BLaER1 (cell line): Measurements from ENCODE around the gene RIPPLY2.

Source experiments
- H3K27ac ChIP-seq: shearing (Covaris generic); formaldehyde crosslinking; 2 replicates; pipeline ENCODE4 v1.8.1; 2022
- H3K27me3 ChIP-seq: shearing (Covaris generic); formaldehyde crosslinking; 2 replicates; pipeline ENCODE4 v1.8.1; 2022
- H3K36me3 ChIP-seq: shearing (Covaris generic); formaldehyde crosslinking; 2 replicates; pipeline ENCODE4 v1.8.1; 2022
- H3K4me1 ChIP-seq: shearing (Covaris generic); formaldehyde crosslinking; 2 replicates; pipeline ENCODE4 v1.8.1; 2022
- H3K4me2 ChIP-seq: shearing (Covaris generic); formaldehyde crosslinking; 2 replicates; pipeline ENCODE4 v1.8.1; 2022
- H3K4me3 ChIP-seq: shearing (Covaris generic); formaldehyde crosslinking; 2 replicates; pipeline ENCODE4 v1.8.1; 2022
- H3K9ac ChIP-seq: shearing (Covaris generic); formaldehyde crosslinking; 2 replicates; pipeline ENCODE4 v1.8.1; 2022
- H3K9me3 ChIP-seq: shearing (Covaris generic); formaldehyde crosslinking; 2 replicates; pipeline ENCODE4 v1.8.1; 2022
- H4K20me1 ChIP-seq: shearing (Covaris generic); formaldehyde crosslinking; 2 replicates; pipeline ENCODE4 v1.8.1; 2022
- Cebpa-rat ChIP-seq: shearing (Covaris generic); IDR thresholded peaks from 2 replicates; pipeline ENCODE4 v1.8.1; 2022

The RIPPLY2 gene

DNA sequence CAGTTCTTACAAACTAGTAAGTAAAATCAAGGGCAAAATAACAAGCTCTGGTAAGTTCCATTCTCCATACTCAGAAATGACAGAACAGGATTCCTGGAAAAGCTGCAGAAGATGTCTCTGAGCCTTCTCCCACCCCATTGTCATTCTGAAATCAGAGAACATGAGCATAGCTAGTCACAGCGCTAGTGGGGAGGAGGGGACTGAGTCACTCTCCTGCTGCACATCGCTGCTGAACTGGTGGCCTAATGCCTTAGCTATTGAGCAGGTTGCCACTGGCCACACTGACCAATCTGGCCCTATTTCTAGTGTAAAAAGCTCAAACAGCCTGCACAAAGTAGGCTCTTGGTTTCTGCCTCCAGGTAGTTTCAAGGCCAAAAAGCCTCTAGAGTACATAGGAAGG lies 26.1 kb upstream of the RIPPLY2 start:
- H3K4me2 ChIP-seq, result no peak overlapping the region
- no peaks in the 10 kb centered on the region for H3K27me3 ChIP-seq
- H3K9me3 ChIP-seq, result no peaks in the 10 kb centered on the region
- no peak for TF ChIP-seq Cebpa-rat
- H3K4me3 ChIP-seq, result no peak overlapping the region
- H3K9ac ChIP-seq, result no peak overlapping the region
- no peak overlapping the region for H3K27ac ChIP-seq
- no peaks in the 10 kb centered on the region for H4K20me1 ChIP-seq
- no peaks in the 10 kb centered on the region for H3K36me3 ChIP-seq
- no peaks in the 10 kb centered on the region for H3K4me1 ChIP-seq

DNA sequence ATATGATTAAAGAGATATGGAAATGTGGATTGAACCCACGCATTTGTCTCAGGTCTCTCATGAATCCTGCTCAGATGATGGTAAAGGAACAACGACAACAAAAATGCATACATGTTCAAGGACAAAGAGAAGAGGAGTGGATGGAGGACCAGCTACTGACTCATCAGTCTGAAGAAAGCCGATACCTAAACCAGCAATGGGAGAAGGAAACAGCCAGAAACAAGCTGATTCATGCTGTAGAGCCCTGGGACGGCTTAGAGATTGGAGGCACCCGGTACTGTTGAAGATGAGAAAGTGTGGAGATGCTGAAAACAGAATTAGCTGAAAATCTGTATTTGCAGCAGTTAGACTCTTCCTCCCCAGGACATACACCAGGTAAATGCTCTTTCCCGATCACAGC lies 14.4 kb upstream of the RIPPLY2 start:
- Histone ChIP-seq H3K9me3 (no peaks in the 10 kb centered on the region), H3K9ac (no peak overlapping the region), H3K36me3 (no peaks in the 10 kb centered on the region), H3K27me3 (no peaks in the 10 kb centered on the region), H3K27ac (no peak overlapping the region), H3K4me3 (no peak overlapping the region), H3K4me2 (no peak overlapping the region), H4K20me1 (no peaks in the 10 kb centered on the region), H3K4me1 (no peaks in the 10 kb centered on the region)
- TF ChIP-seq Cebpa-rat, result no peak

DNA sequence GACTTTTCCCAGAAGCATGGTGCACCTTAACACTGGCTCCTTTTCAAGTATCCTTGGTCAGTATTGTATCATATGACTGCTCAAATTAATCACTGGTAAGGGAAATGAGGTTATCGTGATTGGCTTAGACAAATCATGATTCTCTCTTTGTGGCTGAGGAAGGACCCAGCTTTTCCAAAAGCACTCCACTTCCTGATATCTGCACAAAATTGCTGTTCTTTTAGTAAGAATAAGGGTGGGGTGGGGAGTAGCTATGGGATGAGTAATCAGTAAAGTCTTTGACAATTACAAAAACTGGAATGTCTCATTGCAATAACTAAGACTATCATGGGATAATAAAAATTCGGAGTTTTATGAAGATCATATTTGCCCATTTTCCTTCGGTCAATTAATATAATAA lies 9.0 kb upstream of the RIPPLY2 start:
- H3K36me3 ChIP-seq, result no peaks in the 10 kb centered on the region
- H3K4me2 ChIP-seq, result no peak overlapping the region
- H3K4me1 ChIP-seq, result no peaks in the 10 kb centered on the region
- no peaks in the 10 kb centered on the region for H4K20me1 ChIP-seq
- no peak overlapping the region for H3K4me3 ChIP-seq
- H3K9me3 ChIP-seq, result no peaks in the 10 kb centered on the region
- no peak for TF ChIP-seq Cebpa-rat
- no peak overlapping the region for H3K27ac ChIP-seq
- H3K27me3 ChIP-seq, result no peaks in the 10 kb centered on the region
- no peak overlapping the region for H3K9ac ChIP-seq

DNA sequence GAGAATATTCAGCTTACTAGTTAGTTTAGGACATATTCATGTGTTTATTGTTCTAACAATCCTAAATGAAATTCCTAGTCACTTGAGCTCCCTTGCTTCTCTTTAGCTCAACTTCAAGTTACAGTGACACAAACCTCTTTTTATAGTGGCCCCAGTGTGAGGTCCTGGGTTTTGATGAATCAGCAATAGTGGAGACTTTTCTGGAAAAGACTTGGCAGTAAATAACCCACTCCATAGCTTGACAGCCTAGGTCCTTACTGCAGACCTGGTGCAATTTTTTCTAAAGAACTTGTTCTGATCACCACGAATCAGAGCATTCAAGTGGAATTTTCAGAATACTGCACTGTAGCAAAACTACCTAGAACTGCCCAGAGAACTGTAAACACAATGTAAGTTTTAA lies 6.9 kb upstream of the RIPPLY2 start:
- no peak overlapping the region for H3K4me3 ChIP-seq
- no peak for TF ChIP-seq Cebpa-rat
- H3K9ac ChIP-seq, result no peak overlapping the region
- H3K27ac ChIP-seq, result no peak overlapping the region
- H3K9me3 ChIP-seq, result no peaks in the 10 kb centered on the region
- H3K27me3 ChIP-seq, result no peaks in the 10 kb centered on the region
- no peak overlapping the region for H3K4me2 ChIP-seq
- no peaks in the 10 kb centered on the region for H3K36me3 ChIP-seq
- H4K20me1 ChIP-seq, result no peaks in the 10 kb centered on the region
- H3K4me1 ChIP-seq, result no peaks in the 10 kb centered on the region

DNA sequence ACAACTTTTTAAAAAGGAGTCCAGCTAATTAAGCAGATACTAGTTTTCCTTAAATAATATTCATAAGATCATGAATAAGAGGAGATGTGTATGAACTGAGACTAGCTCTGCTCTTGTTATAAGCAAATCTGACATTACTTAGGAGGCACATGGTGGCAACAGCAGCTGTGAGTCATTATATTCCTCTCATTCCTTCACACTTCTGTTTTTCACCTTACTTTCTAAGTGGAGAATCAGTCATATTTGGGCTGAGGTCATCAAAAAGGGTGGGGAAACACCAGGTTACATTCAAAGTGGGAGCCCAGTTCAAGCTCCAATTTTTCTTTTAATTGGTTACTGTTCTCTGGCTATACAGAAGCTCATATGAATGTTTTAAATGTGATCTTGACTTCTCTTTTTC lies 6.0 kb upstream of the RIPPLY2 start:
- H3K4me3 ChIP-seq, result no peak overlapping the region

DNA sequence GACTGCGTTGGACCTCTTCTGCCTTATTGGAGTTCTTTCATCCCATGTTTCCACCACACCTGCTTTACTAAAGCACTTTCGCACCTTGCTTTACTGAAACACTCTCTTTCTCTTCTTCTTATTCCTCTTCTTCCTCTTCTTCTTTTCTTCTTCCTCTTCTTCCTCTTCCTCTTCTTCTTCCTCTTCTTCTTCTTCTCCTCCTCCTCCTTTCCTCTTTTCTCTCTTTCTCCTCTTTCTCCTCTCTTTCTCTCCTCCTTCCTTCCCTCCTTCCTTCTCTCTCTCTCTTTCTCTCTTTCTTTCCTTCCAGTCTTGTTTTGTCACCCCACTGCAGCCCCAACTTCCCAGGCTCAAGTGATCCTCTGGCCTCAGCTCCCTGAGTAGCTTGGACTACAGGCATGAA lies 4.0 kb upstream of the RIPPLY2 start:
- no peak overlapping the region for H3K27ac ChIP-seq
- no peak overlapping the region for H3K4me3 ChIP-seq
- H3K27me3 ChIP-seq, result no peaks in the 10 kb centered on the region
- no peak overlapping the region for H3K9ac ChIP-seq
- no peaks in the 10 kb centered on the region for H3K4me1 ChIP-seq
- no peak overlapping the region for H3K4me2 ChIP-seq
- H3K36me3 ChIP-seq, result no peaks in the 10 kb centered on the region
- H3K9me3 ChIP-seq, result no peaks in the 10 kb centered on the region
- TF ChIP-seq Cebpa-rat, result no peak
- H4K20me1 ChIP-seq, result no peaks in the 10 kb centered on the region

More for the DNA sequence above, 6.0 kb upstream of the RIPPLY2 start:
- Histone ChIP-seq H3K36me3 (no peaks in the 10 kb centered on the region), H3K4me2 (no peak overlapping the region), H3K9me3 (no peaks in the 10 kb centered on the region), H3K4me1 (no peaks in the 10 kb centered on the region), H4K20me1 (no peaks in the 10 kb centered on the region), H3K9ac (no peak overlapping the region), H3K27me3 (no peaks in the 10 kb centered on the region), H3K27ac (no peak overlapping the region)
- no peak for TF ChIP-seq Cebpa-rat

DNA sequence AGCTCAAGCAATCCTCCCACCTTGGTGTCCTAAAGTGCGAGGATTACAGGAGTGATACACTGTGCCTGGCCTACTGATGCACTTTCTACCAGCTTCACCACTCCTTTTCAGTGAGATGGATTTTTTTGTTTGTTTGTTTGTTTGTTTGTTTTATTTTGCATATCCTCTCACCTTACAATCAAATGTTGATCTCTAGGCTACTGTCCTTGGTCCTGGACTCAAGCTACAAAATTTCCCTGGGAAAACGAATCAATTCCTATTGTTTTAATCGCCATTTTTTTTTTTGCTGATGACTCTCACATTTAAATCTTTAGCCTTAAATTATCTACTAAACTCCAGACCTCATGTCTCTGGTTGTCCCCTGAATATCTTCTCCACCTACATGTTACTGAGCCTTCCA lies 3.5 kb upstream of the RIPPLY2 start:
- H3K27me3 ChIP-seq, result no peaks in the 10 kb centered on the region
- no peaks in the 10 kb centered on the region for H3K4me1 ChIP-seq
- no peak for TF ChIP-seq Cebpa-rat
- H3K9me3 ChIP-seq, result no peaks in the 10 kb centered on the region
- H3K27ac ChIP-seq, result no peak overlapping the region
- no peaks in the 10 kb centered on the region for H4K20me1 ChIP-seq
- H3K4me3 ChIP-seq, result no peak overlapping the region
- no peak overlapping the region for H3K4me2 ChIP-seq
- H3K36me3 ChIP-seq, result no peaks in the 10 kb centered on the region
- no peak overlapping the region for H3K9ac ChIP-seq

DNA sequence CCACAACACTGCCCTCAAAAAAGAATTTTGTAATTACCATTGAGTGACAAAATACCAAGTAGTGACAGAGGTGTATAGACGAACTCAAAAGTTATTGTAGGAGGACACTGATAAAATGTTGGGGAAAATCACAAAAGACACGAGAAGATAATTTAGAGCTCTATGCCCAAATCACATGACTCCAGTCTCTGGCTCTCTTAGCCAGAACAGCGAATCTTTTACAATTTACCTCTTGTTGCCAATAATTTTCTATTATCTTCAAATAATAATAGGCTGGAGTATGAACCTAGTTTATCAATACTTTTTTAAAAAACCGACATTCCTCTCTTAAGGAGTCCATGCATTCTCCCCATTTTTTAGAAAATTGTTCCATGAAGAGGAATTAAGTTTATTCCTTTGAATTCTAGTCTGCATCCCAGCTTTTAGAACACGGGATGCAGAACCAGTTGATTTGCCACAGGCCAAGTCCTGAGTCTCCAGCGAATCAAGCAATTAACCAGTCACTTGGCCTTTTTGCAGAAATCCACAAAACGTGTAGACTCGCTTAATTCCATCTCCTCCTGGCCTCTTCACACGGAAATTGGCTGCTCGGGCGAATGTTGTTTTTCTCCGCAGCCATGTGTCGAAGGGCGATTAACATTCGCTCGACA lies 507 bp upstream of the RIPPLY2 start:
- no peak overlapping the region for H3K4me2 ChIP-seq
- TF ChIP-seq Cebpa-rat, result no peak
- no peaks in the 10 kb centered on the region for H3K27me3 ChIP-seq
- H3K36me3 ChIP-seq, result no peaks in the 10 kb centered on the region
- no peaks in the 10 kb centered on the region for H4K20me1 ChIP-seq
- H3K27ac ChIP-seq, result no peak overlapping the region
- H3K9me3 ChIP-seq, result no peaks in the 10 kb centered on the region
- H3K4me3 ChIP-seq, result no peak overlapping the region
- no peaks in the 10 kb centered on the region for H3K4me1 ChIP-seq
- no peak overlapping the region for H3K9ac ChIP-seq

DNA sequence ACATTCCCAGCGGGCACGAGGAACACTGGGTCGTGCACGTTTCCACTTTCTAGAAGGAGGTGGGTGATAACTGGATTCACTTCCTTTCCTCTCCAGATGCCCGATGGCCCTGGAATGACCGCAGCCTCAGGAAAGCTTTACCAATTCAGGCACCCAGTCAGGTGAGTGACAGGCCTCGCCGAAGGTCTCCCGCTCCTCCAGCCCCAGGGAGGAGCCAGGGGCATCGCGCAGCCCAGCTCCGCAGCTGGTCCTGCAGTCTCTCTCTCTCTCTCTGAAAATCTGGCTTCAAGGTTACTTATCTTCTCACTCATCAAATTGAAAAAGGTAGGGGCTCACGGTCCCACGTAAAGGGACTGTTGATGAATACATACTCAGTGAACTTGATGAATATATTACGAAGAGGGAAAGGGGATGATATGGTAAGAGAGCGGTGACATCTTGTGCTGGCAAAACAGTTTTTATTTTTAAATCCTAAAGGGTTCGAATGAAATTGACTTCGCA lies 891 bp downstream of the RIPPLY2 start:
- H3K4me1 ChIP-seq, result 0 out of 2 replicates have a peak, but pooled peaks cover 3% of the 10 kb centered on the region
- no peak overlapping the region for H3K9ac ChIP-seq
- no peak overlapping the region for H3K27ac ChIP-seq
- H3K4me2 ChIP-seq, result no peak overlapping the region
- no peak overlapping the region for H3K4me3 ChIP-seq
- no peaks in the 10 kb centered on the region for H4K20me1 ChIP-seq
- no peak for TF ChIP-seq Cebpa-rat
- no peaks in the 10 kb centered on the region for H3K27me3 ChIP-seq
- H3K36me3 ChIP-seq, result no peaks in the 10 kb centered on the region
- no peaks in the 10 kb centered on the region for H3K9me3 ChIP-seq

DNA sequence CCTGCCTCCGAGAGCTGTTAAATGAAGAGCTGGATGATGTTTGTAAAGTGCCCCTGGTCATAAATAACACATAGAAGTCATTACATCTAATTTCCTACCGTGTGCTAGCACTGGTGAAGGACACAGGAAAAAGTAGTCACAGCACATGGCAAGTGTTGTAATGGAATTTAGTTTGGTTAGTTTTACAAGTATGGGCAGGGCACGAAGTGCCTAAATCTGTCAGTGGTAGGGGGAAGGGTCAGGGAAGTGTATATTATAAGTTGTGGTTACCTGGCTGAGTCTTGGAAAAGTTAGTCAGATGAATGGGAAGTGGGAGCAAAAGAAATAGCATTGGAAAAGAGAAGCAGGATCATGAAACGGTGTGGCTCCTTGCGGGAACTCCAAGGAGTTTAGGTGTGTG lies 1.6 kb downstream of the RIPPLY2 start:
- H3K4me3 ChIP-seq, result no peak overlapping the region
- no peaks in the 10 kb centered on the region for H3K36me3 ChIP-seq
- TF ChIP-seq Cebpa-rat, result no peak
- H3K4me2 ChIP-seq, result no peak overlapping the region
- H4K20me1 ChIP-seq, result no peaks in the 10 kb centered on the region
- no peaks in the 10 kb centered on the region for H3K9me3 ChIP-seq
- H3K27me3 ChIP-seq, result no peaks in the 10 kb centered on the region
- 0 out of 2 replicates have a peak, but pooled peaks cover 4% of the 10 kb centered on the region for H3K4me1 ChIP-seq
- H3K27ac ChIP-seq, result no peak overlapping the region
- H3K9ac ChIP-seq, result no peak overlapping the region
